Endometrial microvascular endothelial cells (primary cell): ENCODE data around the gene OTUB2. TPM values are rescaled to one million over a fixed set of nuclear protein-coding genes. Genes with fewer than 3 reads are reported as not detected.

ENCODE experiments used
- in situ Hi-C: cut with HindIII; loops from 2 replicates; pipeline ENCODE4 v1.10.0; 2017; ENCODE audit warnings: low sequenced_read_pairs, low pct_unique_long_range_greater_than_20kb; ENCODE audit errors: inconsistent ontology term
- total RNA-seq: library from RNA; depleted of rRNA; stranded (reverse); fragments of >200 nt; gene quantifications from one replicate; pipeline ENCODE4 v1.2.3, GENCODE V29; 2015; ENCODE audit errors: inconsistent ontology term

Gene OTUB2
- total RNA-seq, 1 donor from 2014 or later: 3.1 TPM

GRCh38 chr14:93994919-93995682, 31.0 kb upstream of the OTUB2 start:
- in situ Hi-C loops: no loop called here

GRCh38 chr14:93996130-93996695, 29.9 kb upstream of the OTUB2 start:
- in situ Hi-C loops: no loop called here

- in situ Hi-C loops: no loop called here
These were observed 29.1 kb upstream of the OTUB2 start, which contains the start of gene CCDC197 for GRCh38 chr14:93997082-93997481. TSS of gene CCDC197 (plus strand) at chr14:93997301. CDS start at chr14:93998132, 831 bp downstream.

- in situ Hi-C loops: no loop called here
These were observed 27.9 kb upstream of the OTUB2 start for GRCh38 chr14:93997916-93998870.

- in situ Hi-C loops: no loop called here
These were observed 27.2 kb upstream of the OTUB2 start for GRCh38 chr14:93998871-93999403.

- in situ Hi-C loops: no loop called here
These were observed 26.6 kb upstream of the OTUB2 start for GRCh38 chr14:93999573-93999972.

GRCh38 chr14:94000267-94000666, 25.9 kb upstream of the OTUB2 start:
- in situ Hi-C loops: no loop called here

GRCh38 chr14:94001016-94001415, 25.1 kb upstream of the OTUB2 start:
- in situ Hi-C loops: no loop called here

GRCh38 chr14:94001501-94002396, 24.4 kb upstream of the OTUB2 start:
- in situ Hi-C loops: no loop called here

GRCh38 chr14:94003397-94003796, 22.7 kb upstream of the OTUB2 start:
- in situ Hi-C loops: no loop called here

GRCh38 chr14:94004015-94004414, 22.1 kb upstream of the OTUB2 start:
- in situ Hi-C loops: no loop called here

- in situ Hi-C loops: no loop called here
These were observed 20.6 kb upstream of the OTUB2 start for GRCh38 chr14:94005324-94006073.

- in situ Hi-C loops: no loop called here
These were observed 17.9 kb upstream of the OTUB2 start for GRCh38 chr14:94008234-94008633.

GRCh38 chr14:94009767-94010166, 16.4 kb upstream of the OTUB2 start:
- in situ Hi-C loops: no loop called here

- in situ Hi-C loops: no loop called here
These were observed 15.5 kb upstream of the OTUB2 start for GRCh38 chr14:94010625-94011024.

- in situ Hi-C loops: no loop called here
These were observed 14.3 kb upstream of the OTUB2 start for GRCh38 chr14:94011795-94012194.

GRCh38 chr14:94014382-94014781, 11.8 kb upstream of the OTUB2 start:
- in situ Hi-C loops: no loop called here

GRCh38 chr14:94015223-94015622, 10.9 kb upstream of the OTUB2 start:
- in situ Hi-C loops: no loop called here
